Uterus (tissue), 4 donors: ENCODE measurements around the gene MT1E. TPM values are rescaled to one million over a fixed set of nuclear protein-coding genes. Genes with fewer than 3 reads are reported as not detected.

Source experiments
- DNase-seq, 2 donors: peaks; one replicate each; pipeline ENCODE4 v3.0.0-alpha.2; 2019 to 2020
- H3K27ac ChIP-seq, 2 donors: fragments of 200-600 bp; sonication (generic); 1 replicate in 1 of 2; 2 replicates in 1 of 2; pipeline ENCODE4 v1.5.1; 2016 to 2018
- H3K27me3 ChIP-seq, 2 donors: fragments of 200-600 bp; sonication (generic); one replicate each; pipeline ENCODE4 v1.5.1; 2018 to 2019; ENCODE audit warnings: control low read depth in 1 of 2
- H3K36me3 ChIP-seq, 2 donors: fragments of 200-600 bp; sonication (generic); one replicate each; pipeline ENCODE4 v1.5.1; 2019; ENCODE audit warnings: control low read depth in 1 of 2
- H3K4me1 ChIP-seq, 2 donors: fragments of 200-600 bp; sonication (generic); one replicate each; pipeline ENCODE4 v1.5.1; 2018 to 2019; ENCODE audit warnings: control low read depth in 1 of 2
- H3K4me3 ChIP-seq, 2 donors: fragments of 200-600 bp; sonication (generic); 1 replicate in 1 of 2; 2 replicates in 1 of 2; pipeline ENCODE4 v1.5.1; 2018 to 2019; ENCODE audit warnings: mild to moderate bottlenecking in 1 of 2
- H3K9me3 ChIP-seq, 2 donors: fragments of 200-600 bp; sonication (generic); one replicate each; pipeline ENCODE4 v1.5.1; 2019; ENCODE audit warnings: control low read depth in 1 of 2
- CTCF ChIP-seq, 4 experiments: fragments of 200-600 bp in 2 of 4; fragments of 450-650 bp in 2 of 4; sonication (generic) in 2 of 4; IDR thresholded peaks; one replicate each; pipeline ENCODE4 v1.5.1; 2016 to 2019; ENCODE audit warnings: antibody characterized with exemption in 4 of 4, mild to moderate bottlenecking in 2 of 4, moderate library complexity in 1 of 4
- POLR2A ChIP-seq, 2 donors: fragments of 450-650 bp; IDR thresholded peaks; one replicate each; pipeline ENCODE4 v1.6.1; 2016; ENCODE audit warnings: antibody characterized with exemption in 2 of 2, mild to moderate bottlenecking in 1 of 2, moderate library complexity in 1 of 2
- intact Hi-C: fragments of 100-400 bp; cut with DNase I; formaldehyde crosslinking; loops from one replicate; pipeline ENCODE4 v1.15.1; 2023; ENCODE audit warnings: low total_unique reads
- total RNA-seq, 4 donors: library from RNA; depleted of rRNA in 3 of 4; stranded (reverse); fragments of >200 nt in 3 of 4; gene quantifications; one replicate each; pipeline versions ENCODE4 v1.1.0 to v1.2.4, GENCODE V29; 2014 to 2023
- donor health status: DM: yes; HTN: yes; CAD: no.

MT1E gene
- total RNA-seq, 4 donors from 2014 or later: 0.48 to 51.9 (median 51.2) TPM; not detected in 1

DNA sequence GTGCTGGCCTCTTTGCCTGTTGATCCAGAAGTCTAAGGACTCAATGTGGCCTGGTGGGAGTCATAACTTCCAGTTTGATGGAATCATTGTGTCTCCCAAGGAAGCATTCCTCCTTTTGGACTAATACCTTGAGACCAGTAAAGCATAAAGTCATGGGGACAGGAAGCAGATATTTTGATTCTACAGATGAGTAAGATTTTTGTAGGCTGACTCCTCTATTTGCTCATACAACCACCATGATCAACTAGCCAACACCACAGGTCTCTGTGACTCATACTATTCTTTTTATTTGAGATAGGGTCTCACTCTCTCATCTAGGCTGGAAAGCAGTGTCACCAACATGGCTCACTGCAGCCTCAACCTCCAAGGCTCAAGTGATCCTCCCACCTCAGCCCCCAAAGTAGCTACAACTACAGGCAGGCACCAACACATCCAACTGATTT is 11.0 kb upstream of the MT1E start:
- Histone ChIP-seq H3K4me3 (no peak overlapping the region), H3K27ac (no peak overlapping the region), H3K9me3 (no peaks in the 10 kb centered on the region), H3K36me3 (no peaks in the 10 kb centered on the region), H3K4me1 (peaks cover 6 to 7% of the 10 kb centered on the region in 2 donors), H3K27me3 (no peaks in the 10 kb centered on the region)
- intact Hi-C loops: no loop called here
- TF ChIP-seq POLR2A (IDR thresholded peaks at IDR 0.05) (no peak), CTCF (IDR thresholded peaks at IDR 0.05) (no peak)
- DNase-seq: no peak

GRCh38 chr16:56615353-56615752 is 10.2 kb upstream of the MT1E start:
- no peak for DNase-seq
- H3K27me3 ChIP-seq: no peaks in the 10 kb centered on the region
- H3K9me3 ChIP-seq: no peaks in the 10 kb centered on the region
- peaks cover 3 to 6% of the 10 kb centered on the region in 2 donors for H3K4me1 ChIP-seq
- no peak overlapping the region for H3K4me3 ChIP-seq
- intact Hi-C loops: no loop called here
- no peaks in the 10 kb centered on the region for H3K36me3 ChIP-seq
- no peak for TF ChIP-seq POLR2A (IDR thresholded peaks at IDR 0.05)
- no peak for TF ChIP-seq CTCF (IDR thresholded peaks at IDR 0.05)
- H3K27ac ChIP-seq: no peak overlapping the region

GRCh38 chr16:56616608-56617211 is 8.9 kb upstream of the MT1E start:
- Histone ChIP-seq H3K27me3 (no peaks in the 10 kb centered on the region), H3K4me1 (peaks cover 0 to 6% of the 10 kb centered on the region in 2 donors), H3K36me3 (no peaks in the 10 kb centered on the region), H3K27ac (no peak overlapping the region), H3K4me3 (peak overlapping the region; percentile 4 to 31), H3K9me3 (no peaks in the 10 kb centered on the region)
- TF ChIP-seq CTCF (IDR thresholded peaks at IDR 0.05) (no peak), POLR2A (IDR thresholded peaks at IDR 0.05) (no peak)
- DNase-seq: no peak
- intact Hi-C loops: no loop called here

DNA sequence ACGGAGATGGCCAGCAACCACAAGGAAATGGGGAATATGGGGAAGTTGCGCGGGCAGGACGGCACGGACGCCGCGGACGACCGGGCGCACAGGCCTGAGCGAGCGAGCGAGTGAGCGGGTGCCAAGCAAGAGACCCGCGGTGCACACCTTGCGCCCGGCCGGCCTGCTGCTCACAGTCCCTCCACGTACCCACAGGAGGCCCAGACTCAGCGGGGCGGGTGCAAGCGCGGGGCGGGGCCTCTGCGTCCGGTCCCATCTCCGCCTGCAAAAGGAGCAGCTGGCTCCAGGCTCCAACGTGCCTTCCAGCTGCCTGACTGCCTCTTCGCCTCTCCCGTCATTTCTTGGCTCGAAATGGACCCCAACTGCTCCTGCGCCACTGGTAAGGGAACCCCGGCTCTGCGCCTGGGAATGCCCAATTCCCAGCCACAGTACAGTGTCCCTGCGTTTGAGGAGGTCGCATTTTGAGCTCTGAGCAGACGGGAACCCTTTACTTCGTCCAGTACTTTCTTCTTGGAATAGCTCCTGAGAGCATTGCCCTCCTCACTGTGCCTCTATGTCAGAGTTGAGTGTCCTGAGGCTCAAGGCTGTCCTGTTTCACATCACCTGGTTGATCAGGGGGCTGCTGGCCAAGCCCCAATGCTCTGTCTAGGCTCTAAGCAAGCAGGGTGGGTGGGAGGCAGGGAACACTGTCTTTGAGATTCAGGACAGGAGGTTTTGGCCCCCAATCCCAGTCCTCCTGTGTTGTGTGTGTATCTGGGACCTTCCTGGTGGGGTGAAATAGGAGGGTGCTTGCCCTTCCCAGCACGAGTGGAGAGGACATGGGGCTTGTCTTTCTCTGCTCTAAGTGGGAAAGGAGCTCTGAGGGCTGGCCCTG is 8.1 kb upstream of the MT1E start:
- TF ChIP-seq POLR2A (IDR thresholded peaks at IDR 0.05): no peak
- peak in 1 of 4 experiments; percentile 17 for TF ChIP-seq CTCF (IDR thresholded peaks at IDR 0.05)
- intact Hi-C loops: no loop called here

GRCh38 chr16:56618138-56618537 is 7.4 kb upstream of the MT1E start:
- Histone ChIP-seq H3K4me3 (no peak overlapping the region), H3K4me1 (peaks cover 0 to 6% of the 10 kb centered on the region in 2 donors), H3K27ac (no peak overlapping the region), H3K27me3 (no peaks in the 10 kb centered on the region), H3K36me3 (no peaks in the 10 kb centered on the region), H3K9me3 (no peaks in the 10 kb centered on the region)
- intact Hi-C loops: no loop called here
- DNase-seq: no peak
- TF ChIP-seq CTCF (IDR thresholded peaks at IDR 0.05): no peak
- TF ChIP-seq POLR2A (IDR thresholded peaks at IDR 0.05): no peak

More for the DNA sequence above, 8.1 kb upstream of the MT1E start:
- peak overlapping the region; percentile 4 to 31 for H3K4me3 ChIP-seq
- no peaks in the 10 kb centered on the region for H3K36me3 ChIP-seq
- peak overlapping the region in 1 of 2 donors; percentile 3 for H3K27ac ChIP-seq
- H3K27me3 ChIP-seq: no peaks in the 10 kb centered on the region
- peaks cover 0 to 6% of the 10 kb centered on the region in 2 donors for H3K4me1 ChIP-seq
- H3K9me3 ChIP-seq: no peaks in the 10 kb centered on the region
- peak; percentile 65 to 75 for DNase-seq
